DLD1 (cell line): ENCODE data around the gene DNAJA1.

Experiments used
- in situ Hi-C: cut with HindIII; loops from 2 replicates; pipeline ENCODE4 v1.10.0; 2017; ENCODE audit warnings: low sequenced_read_pairs

Gene DNAJA1

DNA sequence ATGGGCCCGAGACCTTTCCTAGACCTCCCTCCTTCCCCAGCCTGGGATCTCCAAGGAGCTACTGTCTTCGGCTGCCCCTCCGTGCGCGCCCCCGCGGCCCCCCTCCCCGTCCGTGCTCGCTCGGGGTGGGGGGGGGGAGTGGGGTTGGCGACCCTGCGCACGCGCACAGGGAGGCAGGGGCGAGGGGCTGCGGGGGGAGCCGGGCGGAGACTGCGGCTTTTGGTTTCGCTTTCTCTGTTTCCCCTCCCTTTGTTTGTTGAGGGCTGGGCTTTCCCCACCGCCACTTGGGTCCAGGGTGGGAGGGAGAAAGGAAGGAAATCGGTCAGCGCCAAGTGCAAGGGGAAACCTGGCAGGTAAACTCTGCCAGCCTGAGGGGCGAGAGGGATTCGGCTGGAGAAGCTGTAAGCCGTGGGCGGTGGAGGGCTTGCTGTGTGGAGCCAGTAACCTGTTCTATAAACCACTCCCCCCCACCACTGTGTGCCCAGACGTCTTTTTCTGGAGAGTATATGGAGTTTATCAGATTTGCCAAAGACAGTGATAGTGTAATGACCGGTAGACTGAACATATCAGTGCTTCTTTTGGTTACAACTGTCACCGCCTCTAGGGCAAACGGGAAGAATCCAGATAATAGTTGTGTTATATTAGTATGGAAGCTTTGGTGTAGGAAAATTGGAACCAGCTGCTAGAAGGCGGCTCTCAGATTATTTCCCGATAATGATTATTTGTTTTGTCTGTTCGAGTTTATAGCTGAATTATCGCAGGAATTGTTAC is 684 bp downstream of the DNAJA1 start:
- in situ Hi-C loops: no loop called here

DNA sequence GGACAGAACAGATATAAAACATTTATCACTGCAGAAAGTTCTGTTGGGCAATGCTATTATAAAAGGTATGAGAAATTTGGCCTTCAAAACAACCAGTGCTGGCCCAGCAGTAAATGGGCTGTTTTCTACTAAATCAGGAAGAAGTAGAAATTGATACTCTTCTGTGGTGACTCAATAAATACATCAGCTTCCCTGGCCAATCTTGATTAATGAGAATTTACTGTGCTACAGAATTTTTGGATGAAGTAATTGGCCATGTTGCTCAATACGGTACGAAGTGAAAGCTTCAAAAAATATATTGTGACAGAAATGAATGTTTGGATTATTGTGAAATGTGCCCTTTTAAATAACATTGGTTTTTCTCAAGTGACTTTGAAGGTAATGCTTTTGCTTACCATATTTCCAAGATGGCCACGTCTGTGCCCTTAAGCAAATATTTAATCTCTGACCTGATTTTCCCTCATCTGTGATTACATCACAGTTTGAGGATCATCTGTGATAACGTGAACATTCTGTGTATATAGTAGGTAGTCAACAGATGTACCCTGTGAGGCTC is 4.2 kb downstream of the DNAJA1 start:
- in situ Hi-C loops: no loop called here

DNA sequence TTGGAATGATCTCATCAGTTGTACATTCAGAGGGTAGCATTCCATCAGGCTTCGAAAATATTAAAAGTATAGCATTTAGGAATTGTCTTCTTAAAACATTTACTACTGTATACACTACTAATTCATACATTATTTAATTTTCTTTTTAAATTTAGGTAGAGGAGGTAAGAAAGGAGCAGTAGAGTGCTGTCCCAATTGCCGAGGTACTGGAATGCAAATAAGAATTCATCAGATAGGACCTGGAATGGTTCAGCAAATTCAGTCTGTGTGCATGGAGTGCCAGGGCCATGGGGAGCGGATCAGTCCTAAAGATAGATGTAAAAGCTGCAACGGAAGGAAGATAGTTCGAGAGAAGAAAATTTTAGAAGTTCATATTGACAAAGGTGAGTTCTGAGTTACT is 5.2 kb downstream of the DNAJA1 start:
- in situ Hi-C loops: no loop called here

GRCh38 chr9:33032292-33032691 is 7.2 kb downstream of the DNAJA1 start:
- in situ Hi-C loops: no loop called here

DNA sequence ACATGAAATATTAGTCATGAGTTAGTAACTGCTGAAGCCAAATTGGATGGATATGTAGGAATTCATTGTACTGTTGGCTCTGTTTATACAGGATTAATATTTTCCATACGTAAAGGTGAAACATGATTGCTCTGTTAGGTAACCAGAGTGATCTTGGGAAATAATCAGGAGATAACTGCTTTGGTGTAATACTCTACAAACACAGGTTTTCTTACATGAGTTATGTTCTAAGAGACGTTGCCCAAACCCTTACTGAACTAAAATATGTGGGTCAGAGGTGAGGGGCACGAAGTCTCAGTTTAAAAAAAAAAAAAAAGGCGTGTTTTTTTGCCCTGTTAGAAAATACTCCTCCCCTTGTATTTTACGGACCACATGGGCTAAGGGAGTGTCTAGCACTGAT is 7.8 kb downstream of the DNAJA1 start:
- in situ Hi-C loops: no loop called here

GRCh38 chr9:33040792-33041431 is 15.8 kb downstream of the DNAJA1 start:
- in situ Hi-C loops: no loop called here

DNA sequence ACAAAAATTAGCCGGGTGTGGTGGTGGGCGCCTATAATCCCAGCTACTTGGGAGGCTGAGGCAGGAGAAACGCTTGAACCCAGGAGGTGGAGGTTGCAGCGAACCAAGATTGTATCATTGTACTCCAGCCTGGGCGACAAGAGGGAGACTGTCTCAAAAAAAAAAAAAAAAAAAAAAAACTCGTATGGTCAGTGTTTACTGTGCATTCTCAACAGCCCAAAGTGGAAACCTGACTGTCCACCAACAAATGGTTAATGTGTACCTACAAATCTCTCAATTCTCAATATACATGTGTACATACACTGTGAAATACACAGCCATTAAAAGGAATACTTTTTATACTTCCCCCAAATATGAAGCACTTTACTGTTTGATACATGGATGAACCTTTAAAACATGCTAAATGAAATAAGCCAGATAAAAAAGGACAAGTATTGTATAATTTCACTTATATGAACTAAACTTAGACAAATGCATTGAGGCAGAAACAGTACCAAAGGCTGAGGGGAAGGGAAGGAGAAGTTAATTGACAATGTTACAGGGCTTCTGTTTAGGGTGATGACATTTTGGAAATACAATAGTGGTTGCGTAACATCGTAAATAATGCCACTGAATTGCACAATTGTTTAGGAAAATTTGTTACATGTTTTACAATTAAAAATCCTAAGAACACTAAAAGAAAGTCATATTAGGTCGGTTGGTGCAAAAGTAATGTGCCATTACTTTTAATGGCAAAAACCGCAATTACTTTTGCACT is 16.5 kb downstream of the DNAJA1 start:
- in situ Hi-C loops: no loop called here

- in situ Hi-C loops: no loop called here
Measured at GRCh38 chr9:33042473-33042872, 17.4 kb downstream of the DNAJA1 start.

GRCh38 chr9:33043671-33044070 is 18.6 kb downstream of the DNAJA1 start:
- in situ Hi-C loops: no loop called here

DNA sequence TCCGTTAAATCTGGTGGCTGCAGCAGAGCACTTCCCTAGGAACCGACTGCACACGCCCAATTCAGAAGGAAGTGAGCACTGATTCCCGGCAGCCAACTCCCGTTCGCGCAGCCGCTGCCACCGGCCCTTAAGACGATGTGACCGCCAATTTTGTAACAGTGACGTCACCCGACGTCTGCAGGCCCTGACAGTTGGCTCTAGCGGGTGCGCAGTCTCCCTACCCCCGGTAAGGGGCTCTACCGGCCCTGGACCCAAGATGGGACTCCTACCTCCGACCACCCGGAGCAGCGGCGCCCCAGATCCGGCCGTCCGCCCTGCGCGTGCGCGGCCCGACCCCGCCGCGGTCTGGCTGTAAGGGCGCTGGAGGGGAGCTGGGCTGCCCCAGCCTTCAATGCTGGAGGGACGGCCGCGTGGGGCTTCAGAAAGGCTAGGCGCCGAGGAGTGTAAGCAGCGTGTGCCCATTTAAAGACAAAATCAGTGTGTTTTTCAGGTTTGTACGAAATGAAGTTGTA is 19.1 kb downstream of the DNAJA1 start:
- in situ Hi-C loops: no loop called here

GRCh38 chr9:33044677-33045282 is 19.7 kb downstream of the DNAJA1 start:
- in situ Hi-C loops: no loop called here

DNA sequence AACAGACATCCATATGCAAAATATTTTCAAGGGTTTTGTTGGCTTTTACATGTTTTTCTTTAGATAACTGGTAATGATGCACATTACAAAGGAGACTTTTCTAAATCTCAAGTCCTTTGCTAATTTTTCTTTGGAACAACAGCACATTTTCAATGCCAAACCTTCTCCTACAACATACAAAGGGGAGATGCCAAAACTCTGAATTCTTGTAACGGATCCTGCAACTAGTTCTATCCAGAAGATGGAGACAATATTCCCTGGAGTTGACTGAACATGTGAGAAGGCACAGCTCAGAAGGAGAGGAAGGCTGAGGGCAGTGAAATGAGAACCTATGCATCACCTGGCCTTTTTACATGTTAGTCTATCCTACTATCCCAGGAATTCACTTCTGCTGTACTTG is 21.0 kb downstream of the DNAJA1 start:
- in situ Hi-C loops: no loop called here

DNA sequence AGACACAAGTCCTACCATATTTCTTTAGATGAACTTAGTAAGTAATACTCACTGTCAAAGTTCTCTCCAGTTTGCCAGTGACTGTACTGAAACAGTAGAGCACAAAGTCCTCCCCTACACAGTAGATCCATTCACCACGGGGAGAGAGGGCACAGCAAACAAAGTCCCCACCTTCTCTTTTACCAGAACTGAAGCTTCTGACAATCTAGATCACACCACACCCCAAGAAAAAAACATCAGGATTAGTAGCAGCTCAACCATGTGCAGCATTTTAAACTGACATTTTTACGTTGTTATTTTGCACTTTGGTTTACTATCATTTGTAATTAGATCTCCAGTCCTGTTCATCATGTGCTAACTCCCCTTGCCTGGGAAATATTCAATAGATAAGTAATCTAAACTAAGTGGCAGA is 23.0 kb downstream of the DNAJA1 start:
- in situ Hi-C loops: no loop called here

- in situ Hi-C loops: no loop called here
Measured at GRCh38 chr9:33049680-33050361, 24.7 kb downstream of the DNAJA1 start.

- in situ Hi-C loops: no loop called here
Measured at GRCh38 chr9:33051144-33051543, 26.1 kb downstream of the DNAJA1 start.

DNA sequence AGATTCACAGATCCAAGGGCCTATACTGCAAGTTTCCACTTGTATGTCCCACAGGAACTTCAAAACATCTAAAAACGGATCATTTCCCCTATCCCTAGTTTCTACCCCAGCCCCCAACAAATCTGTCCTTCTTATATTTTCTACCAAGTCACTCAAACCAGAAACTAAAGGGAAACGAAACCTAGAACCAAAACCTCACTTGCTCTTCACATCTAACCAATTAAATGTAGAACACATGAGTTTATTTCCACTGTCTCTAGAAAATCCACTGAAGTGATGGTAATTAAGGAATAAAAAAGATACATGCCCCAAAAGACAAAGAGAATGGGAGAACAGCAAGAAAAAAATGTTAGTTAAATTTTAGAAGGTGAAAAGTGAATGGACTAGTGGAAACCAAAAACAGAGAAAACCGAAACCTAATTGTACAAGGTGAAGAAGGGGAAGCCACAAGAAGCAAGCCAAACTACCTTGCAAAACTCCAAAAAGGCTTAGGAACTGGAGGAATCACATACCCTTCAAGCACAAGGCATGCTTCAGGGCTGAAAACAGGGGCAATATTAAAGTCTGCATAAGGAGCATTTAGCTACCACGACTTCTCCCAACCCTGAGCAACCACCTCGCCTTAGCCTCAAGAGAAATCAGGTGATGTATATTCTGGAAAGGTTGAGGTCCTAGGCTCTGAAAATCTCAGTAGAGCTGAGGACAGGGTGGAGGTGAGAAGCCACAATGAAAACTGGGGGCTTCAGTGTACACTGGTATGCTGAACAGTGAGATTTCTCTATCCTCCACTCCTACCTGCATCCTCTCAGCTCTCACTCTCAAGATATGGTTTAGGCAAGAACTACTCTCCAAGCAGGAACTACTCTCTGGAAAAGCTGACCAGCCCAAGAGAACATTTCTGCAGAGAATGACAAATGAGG is 40.3 kb downstream of the DNAJA1 start:
- in situ Hi-C loops: no loop called here

DNA sequence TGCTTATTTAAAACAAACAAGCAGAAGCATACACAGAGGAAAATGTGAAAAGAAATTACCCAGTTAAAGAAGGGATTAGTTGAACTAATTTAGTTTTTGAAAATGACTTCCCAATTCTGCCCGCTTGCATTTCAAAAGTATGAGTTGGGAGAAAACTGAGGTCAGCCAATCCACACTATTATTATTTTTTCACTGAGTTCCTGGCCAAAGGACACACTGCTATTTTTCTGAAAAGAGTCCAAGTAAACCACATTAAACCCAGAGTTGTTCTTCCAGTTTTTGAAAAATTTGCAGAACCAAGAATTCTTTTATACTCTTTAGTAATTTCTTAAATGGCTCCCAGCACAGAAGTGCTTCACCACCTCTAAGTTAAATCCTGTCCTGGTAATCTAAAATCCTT is 43.9 kb downstream of the DNAJA1 start:
- in situ Hi-C loops: no loop called here

- in situ Hi-C loops: loop anchor here (5.0 kb wide), 1 partner anchor 76 kb away; no protein-coding TSS in a partner anchor
Measured at GRCh38 chr9:33076046-33077004, 51.3 kb downstream of the DNAJA1 start, which contains the start of gene SMU1. SMU1 (minus strand) TSS chr9:33076674; CDS start chr9:33076608, 66 bp downstream.
